B cell (primary cell): Measurements from ENCODE around the gene LBR.

Source experiments
- CTCF ChIP-seq: fragments of 200-600 bp; IDR thresholded peaks from one replicate; pipeline ENCODE4 v1.8.0; 2022; ENCODE audit warnings: antibody characterized with exemption, mild to moderate bottlenecking
- EZH2 ChIP-seq: IDR thresholded peaks from 2 replicates; pipeline ENCODE4 v1.6.1; 2012; ENCODE audit warnings: borderline replicate concordance, low read depth, mild to moderate bottlenecking, moderate library complexity, low read length; ENCODE audit not compliant: insufficient read depth, poor library complexity, severe bottlenecking

DNA sequence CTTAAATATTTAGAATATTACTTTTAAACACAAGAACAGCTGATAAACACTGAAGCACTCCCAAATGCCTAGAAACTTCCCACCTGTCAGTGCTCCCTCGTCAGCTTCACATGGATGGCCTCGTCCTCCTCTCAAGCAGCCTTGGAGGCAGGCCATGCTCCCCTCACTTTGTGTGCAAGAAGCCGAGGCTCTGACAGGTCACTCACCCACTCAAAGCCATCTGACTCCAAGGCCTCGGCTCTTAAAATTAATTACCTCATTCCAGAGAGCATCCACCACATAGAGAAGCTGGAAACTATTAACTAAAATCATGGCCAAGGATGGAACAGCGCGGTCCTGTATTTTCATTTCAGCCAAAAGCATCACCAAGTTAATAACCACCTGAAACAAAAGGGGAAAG, 17.8 kb downstream of the LBR start:
- TF ChIP-seq CTCF: no peak
- no peak for TF ChIP-seq EZH2
